ENCODE measurements around the gene NUP153.
A peak's percentile ranks its signal among the peaks of the same experiment; 100 is the strongest.
"Not testable (repeated sequence)": the region's sequence is repeated elsewhere in the genome, so short reads cannot be mapped to it uniquely, and the experiment has no call there.

Gene NUP153

DNA sequence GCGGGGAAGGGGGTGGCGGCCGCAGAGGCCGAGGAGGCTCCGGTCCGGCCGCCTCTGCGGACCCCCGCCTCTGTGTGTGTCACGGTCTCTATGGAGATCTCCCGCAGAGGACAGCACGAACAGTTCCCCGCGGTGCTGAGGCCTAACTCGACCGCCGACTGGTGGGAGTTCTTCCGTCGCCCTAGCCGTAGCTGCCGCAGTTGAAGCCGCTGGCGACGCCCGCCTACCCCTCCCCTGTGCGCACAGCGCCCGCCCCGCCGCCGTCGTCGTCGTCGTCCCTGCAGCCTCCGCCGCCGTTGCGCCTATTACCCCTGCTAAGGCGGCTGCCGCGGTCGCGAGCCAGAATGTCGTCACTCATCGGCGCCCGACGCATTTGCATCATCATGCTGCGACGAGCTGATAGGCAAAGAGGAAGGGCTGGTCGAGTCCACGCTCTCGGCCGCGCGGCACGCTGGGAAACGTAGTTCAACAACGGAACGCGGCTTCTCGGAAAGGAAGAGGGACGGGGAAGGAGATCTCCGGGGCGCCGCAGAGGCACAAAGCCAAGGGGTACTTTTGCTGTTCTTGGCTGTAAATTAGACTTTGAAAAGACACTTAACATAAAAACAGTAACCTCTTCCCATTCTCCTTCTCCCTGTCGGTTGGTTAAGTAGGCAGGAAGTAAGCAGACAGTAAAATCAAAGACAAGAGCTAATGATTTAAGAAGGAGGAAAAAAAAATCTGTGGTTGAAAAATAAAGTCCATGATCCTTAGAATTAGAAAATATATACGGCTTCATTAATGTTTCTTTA is at the start of gene NUP153:
TSS of gene NUP153 (minus strand) at position 346 of the 791 bp plus-strand sequence. CDS start 538 bp downstream, outside the sequence.
- peak; percentile 98 for DNase-seq (ENCODE audit: low spot score)

DNA sequence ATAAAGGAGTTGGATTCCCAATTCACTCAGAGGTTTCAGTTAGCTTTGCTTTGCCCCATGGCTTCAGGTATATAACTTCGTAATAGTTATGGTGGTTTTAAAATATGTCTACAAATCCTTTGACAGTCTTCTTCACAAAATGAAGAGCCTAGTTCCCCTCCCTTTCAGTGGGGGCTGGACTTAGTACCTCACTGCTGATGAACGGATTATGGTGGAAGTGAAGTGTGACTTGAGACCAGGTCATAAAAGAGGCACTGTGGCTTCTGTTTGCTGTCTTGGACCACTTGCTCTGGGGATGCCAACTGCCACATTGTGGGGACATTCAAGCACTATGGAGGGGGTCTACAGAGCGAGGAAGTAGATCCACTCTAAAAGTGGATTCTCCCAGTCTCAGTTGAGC is 47.5 kb upstream of the NUP153 start:
- DNase-seq (ENCODE audit: low spot score), result no peak

DNA sequence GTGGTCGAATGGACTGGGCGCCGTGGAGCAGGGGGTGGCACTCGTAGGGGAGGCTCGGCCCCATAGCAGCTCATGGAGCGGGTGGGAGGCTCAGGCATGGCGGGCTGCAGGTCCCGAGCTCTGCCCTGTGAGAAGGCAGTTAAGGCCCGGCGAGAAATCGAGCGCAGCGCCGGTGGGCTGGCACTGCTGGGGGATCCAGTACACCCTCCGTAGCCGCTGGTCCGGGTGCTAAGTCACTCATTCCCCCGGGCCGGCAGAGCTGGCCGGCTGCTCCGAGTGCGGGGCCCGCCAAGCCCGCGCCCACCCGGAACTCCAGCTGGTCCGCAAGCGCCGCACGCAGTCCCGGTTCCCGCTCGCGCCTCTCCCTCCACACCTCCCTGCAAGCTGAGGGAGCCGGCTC is 38.6 kb upstream of the NUP153 start:
- DNase-seq (ENCODE audit: low spot score), result not testable (repeated sequence)

DNA sequence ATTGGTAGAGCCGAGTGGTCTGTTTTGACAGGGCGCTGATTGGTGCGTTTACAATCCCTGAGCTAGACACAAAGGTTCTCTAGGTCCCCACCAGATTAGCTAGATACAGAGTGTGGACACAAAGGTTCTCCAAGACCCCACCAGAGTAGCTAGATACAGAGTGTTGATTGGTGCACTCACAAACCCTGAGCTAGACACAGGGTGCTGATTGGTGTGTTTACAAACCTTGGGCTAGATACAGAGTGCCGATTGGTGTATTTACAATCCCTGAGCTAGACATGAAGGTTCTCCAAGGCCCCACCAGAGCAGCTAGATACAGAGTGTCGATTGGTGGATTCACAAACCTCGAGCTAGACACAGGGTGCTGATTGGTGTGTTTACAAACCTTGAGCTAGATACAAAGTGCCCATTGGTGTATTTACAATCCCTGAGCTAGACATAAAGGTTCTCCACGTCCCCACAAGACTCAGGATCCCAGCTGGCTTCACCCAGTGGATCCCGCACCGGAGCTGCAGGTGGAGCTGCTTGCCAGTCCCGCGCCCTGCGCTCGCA is 38.1 kb upstream of the NUP153 start:
- not testable (repeated sequence) for DNase-seq (ENCODE audit: low spot score)

DNA sequence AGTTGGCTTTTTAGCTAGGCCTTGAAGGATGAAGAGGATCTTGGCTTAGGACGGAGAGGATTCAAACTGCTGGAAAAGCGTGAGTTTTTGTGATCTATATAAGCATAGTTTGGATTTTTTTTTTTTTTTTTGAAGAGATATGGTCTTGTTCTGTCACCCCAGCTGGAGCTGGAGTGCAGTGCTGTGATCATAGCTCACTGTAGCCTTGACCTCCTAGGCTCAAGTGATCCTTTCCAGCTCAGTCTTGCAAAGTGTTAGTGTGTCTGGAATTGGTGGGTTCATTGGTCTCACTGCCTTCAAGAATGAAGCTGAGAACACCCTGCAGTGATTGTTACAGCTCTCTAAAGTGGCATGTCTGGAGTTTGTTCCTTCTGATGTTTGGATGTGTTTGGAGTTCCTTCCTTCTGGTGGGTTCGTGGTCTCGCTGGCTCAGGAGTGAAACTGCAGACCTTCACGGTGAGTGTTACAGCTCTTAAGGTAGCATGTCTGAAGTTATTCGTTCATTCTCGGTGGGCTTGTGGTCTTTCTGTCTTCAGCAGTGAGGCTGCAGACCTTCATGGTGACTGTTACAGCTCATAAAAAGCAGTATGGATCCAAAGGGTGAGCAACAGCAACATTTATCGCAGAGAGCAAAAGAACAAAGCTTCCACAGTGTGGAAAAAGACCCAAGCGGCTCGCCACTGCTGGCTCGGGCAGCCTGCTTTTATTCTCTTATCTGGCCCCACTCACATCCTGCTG is 37.5 kb upstream of the NUP153 start:
- DNase-seq (ENCODE audit: low spot score), result no peak

DNA sequence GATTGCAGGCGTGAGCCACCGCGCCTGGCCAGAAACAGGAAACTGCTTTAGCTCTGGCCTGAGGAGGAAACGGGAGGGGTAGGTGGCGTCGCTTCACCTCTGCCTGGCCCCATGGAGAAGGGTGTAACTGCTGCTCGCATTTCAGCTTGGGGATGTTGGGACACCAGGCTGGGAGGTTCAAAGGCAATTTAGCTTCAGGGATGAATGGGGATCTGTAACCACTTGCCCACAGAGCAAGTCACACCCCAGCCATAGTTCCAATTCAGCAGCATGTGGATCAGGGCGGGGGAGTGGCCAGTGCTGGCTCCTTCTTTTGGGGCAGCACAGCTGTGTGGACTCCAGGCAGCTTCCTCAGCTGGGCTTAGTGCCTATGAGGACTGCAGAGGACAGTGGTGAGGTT is 34.8 kb upstream of the NUP153 start:
- DNase-seq (ENCODE audit: low spot score), result no peak

DNA sequence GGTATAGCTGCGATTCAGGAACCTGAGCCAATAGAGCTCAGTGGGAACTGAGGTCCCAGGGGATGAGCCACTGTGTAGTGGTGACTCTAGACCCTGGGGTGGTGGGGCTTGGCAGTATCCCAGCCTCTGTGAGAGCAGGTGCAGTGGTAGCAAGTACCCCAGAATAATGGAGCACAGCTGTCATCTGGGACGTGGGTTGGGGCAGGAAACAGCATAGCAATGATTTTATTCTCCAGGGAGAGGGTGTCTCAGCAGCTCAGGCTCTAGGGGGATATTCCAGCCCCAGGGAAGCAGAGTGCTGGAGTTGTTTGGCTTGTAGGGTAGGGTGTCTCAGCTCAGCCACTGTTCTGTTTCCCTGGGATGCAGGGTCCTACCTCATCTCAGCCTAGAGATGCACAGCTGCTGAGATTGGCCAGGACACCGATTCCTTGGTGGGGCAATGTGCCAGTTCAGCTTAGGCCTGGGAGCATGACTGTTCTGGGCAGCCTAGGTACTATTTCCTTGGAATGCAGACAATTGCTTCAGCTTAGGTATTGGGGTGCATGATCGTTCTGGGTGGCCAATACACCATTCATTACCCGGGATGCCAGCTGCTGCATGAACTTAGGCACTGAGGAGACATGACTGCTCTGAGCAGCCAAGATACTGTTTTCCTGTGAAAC is 34.0 kb upstream of the NUP153 start:
- no peak for DNase-seq (ENCODE audit: low spot score)

DNA sequence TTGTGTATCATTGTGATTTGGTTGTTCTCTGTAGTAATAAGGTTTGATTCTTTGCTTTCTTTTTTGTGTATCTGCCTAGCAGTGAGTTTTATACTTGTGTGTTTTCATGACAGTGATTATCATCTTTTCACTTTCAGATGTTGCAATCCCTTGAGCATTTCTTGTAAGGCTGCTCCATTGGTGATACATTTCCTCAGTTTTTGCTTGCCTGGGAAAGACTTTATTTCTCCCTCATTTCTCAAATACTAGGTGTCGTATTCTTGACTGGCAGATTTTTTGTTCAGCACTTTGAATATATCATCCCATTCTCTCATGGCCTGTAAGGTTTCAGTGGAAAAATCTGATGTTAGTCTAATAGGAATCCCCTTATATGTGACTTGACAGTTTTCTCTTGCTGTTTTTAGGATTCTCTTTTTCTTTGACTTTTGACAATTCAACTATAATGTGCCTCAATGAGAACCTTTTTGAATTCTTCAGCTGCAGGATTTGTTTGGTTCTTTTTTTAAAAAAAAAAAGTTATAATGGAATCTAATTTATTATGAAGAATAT is 31.1 kb upstream of the NUP153 start:
- DNase-seq (ENCODE audit: low spot score), result no peak

DNA sequence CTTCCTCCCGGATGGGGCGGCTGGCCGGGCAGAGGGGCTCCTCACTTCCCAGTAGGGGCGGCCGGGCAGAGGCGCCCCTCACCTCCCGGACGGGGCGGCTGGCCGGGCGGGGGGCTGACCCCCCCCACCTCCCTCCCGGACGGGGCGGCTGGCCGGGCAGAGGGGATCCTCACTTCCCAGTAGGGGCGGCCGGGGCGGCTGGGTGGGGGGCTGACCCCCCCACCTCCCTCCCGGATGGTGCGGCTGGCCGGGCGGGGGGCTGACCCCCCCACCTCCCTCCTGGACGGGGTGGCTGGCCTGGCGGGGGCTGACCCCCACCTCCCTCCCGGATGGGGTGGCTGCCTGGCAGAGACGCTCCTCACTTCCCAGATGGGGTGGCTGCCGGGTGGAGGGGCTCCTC is 28.6 kb upstream of the NUP153 start:
- not testable (repeated sequence) for DNase-seq (ENCODE audit: low spot score)

DNA sequence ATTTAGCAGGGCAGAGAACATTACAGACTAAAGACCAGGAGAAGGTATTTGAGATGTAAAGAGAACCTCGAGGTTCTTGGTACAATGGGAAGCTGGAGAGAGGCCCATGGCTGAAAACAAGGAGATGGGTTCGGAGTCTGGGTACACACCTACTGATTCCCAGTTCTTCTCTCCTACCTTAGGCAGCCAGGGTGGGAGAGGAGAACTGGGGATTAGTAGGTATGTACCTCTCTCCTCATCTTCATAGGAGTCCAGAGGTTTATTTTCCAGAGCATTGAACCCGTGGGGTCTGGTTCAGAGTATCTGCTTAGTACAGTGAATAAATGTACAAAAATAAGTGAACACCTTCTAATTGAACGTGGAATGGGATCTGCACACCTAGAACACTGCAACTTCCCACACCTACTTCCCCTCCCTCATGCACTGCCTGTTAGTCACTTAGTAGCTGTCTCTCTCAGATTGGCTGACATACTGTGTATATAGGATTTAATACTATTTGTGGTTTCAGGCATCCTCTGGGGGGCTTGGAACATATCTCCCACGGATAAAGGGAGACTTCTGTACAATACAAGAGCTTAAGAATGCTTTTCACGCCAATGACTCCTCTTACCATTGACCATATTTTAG is 23.5 kb upstream of the NUP153 start:
- DNase-seq (ENCODE audit: low spot score), result no peak

DNA sequence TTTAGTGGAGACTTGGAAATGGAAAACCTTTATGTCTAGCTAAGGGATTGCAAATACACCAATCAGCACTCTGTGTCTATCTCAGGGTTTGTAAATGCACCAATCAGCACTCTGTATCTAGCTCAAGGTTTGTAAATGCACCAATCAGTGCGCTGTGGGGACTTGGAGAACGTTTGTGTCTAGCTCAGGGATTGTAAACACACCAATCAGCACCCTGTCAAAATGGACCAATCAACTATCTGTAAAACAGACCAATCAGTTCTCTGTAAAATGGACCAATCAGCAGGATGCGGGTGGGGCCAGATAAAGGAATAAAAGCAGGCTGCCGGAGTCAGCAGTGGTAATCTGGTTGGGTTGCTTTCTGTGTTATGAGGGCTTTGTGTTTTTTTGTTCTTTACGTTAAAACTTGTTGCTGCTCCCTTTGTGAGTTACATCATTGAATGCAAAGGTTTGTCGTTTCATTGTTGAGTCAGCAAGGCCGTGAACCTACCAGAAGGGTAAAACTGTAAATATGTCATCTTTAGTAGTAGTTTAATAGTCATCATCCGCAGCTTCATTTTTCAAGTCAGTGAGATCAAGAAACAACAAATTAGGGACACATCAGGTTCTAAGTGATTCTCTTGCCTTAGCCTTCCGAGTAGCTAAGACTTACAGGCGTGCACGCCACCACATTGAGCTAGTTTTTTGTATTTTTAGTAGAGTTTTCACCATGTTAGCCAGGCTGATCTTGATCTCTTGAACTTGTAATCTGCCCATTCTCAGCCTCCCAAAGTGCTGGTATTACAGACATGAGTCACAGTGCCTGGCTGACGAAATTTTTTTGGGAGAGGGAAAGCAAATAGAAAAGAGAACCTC is 22.7 kb upstream of the NUP153 start:
- DNase-seq (ENCODE audit: low spot score), result no peak

DNA sequence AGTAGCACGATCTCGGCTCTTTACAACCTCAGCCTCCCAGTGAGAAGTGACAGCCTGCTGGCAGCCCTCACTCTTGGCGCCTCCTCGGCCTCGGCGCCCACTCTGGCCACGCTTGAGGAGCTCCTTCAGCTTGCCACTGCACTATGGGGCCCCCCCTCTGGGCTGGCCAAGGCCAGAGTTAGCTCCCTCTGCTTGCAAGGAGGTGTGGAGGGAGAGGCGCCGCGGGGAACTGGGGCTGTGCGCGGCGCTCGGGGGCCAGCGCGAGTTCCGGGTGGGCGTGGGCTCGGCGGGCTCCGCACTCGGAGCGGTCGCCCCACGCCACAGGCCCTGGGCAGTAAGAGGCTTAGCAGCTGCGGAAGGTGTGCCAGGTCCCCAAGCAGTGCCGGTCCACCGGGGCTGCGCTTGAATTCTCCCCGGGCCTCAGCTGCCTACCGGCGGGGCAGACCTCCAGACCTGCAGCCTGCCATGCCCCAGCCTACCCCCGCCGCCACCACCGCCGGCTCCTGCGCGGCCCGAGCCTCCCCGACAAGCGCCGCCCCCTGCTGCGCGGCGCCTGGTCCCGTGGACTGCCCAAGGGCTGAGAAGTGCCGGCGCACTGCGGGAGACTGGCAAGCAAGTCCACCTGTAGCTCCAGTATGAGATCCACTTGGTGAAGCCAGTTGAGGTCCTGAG is 22.0 kb upstream of the NUP153 start:
- DNase-seq (ENCODE audit: low spot score), result no peak

DNA sequence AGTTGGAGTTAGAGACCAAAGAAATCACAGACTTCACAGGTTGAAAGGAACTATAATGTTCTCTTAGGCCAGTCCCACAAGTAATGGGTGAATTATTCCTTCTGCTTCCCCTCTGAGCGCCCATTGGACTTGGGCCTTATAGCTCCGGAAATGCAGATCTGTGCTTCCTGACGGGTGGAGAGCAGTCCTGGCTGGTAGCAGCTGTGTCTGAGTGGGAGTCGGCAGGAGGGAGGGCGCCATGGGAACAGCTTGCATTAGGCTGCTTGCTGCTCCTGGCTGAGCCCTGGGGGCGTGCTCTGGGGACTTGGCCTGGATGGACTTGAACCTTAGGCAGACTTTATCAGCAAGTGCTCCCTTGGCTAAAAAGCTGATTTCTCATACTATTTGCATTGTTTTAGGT is 18.4 kb upstream of the NUP153 start:
- DNase-seq (ENCODE audit: low spot score), result no peak

DNA sequence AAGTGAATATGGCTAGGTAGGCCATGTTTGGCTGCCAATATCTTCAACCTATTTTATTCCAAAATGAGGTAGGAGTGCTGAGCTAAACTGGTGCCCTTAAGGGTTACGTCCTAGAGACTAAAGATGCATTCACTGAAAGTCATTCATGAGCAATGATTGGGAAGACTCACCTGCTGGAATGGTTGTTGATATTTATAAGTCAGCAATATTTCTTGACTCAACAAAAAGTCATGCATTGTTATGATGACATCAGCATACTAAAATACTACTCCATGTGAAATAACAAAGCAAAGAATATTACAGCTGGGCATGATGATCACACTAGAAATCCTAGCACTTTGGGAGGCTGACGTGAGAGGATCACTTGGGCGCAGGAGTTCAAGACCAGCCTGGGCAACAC is 17.6 kb upstream of the NUP153 start:
- DNase-seq (ENCODE audit: low spot score), result no peak

DNA sequence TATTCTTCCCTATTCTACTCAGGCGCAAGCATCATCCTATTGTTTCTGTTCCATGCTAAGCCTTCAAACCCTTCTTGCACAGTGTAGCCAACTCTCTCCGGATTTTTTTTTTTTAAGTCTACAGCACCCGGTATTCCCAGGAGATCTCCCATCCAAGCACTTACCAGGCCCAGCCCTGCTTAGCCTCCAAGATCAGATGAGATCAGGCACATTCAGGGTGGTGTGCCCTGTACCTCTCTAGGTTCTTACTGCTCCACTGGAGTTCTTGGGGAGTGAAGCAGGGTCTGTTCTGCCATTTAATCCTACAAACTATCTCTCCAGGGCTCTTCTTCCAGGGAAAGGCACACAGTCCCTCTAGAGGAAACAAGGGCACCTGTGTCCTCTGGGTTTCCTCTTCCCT is 14.9 kb upstream of the NUP153 start:
- no peak for DNase-seq (ENCODE audit: low spot score)

DNA sequence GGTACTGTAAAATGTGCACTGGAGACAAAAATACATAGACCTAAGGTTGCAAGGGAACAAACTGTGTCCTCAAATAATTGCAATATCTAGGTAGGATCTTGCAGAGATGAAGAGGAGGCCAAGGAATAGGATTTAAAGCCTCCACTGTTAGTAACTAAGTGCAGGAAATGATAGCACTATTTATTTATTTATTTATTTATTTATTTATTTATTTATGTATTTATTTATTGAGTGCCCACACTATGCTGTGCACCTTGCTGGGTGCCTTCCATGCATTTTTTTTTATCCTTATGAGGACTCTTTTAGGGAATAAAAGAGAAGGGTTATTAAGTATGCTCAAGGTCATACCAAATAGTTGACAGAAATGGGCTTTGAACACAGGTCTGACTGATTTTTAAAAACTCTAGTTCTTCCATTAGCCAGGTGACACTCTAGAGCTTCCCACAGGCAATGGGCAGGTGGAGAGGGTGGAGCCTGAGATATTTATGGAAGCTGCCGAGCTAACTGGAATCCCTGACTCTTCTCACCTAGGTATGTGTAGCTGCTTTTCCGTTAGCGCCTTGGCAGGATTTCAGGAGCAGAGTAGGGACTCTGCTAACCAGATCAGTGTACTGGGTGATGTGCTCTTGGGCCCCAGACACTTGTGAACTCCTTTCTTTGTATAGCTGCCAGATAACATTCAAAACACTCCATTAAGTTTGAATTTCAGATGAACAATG is 12.8 kb upstream of the NUP153 start:
- DNase-seq (ENCODE audit: low spot score), result no peak

DNA sequence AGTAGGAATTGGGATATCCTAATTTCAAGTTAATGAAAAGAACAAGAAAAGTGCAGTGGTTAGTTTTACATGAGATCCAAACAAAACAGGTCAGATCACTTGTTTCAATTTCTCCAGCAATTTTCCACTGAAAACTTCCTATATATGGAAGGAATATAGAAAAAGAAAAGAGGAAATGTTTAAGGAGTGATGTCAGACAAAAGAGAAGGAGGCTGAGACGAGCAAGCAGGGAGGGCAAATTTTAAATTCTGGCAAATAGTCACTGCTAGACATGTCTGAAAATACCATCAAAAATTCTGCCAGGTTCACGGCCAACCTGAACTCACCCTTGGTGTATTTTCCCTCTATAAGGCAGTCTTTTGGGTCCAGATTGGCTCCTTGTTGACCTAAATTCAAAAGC is 9.5 kb upstream of the NUP153 start:
- no peak for DNase-seq (ENCODE audit: low spot score)

DNA sequence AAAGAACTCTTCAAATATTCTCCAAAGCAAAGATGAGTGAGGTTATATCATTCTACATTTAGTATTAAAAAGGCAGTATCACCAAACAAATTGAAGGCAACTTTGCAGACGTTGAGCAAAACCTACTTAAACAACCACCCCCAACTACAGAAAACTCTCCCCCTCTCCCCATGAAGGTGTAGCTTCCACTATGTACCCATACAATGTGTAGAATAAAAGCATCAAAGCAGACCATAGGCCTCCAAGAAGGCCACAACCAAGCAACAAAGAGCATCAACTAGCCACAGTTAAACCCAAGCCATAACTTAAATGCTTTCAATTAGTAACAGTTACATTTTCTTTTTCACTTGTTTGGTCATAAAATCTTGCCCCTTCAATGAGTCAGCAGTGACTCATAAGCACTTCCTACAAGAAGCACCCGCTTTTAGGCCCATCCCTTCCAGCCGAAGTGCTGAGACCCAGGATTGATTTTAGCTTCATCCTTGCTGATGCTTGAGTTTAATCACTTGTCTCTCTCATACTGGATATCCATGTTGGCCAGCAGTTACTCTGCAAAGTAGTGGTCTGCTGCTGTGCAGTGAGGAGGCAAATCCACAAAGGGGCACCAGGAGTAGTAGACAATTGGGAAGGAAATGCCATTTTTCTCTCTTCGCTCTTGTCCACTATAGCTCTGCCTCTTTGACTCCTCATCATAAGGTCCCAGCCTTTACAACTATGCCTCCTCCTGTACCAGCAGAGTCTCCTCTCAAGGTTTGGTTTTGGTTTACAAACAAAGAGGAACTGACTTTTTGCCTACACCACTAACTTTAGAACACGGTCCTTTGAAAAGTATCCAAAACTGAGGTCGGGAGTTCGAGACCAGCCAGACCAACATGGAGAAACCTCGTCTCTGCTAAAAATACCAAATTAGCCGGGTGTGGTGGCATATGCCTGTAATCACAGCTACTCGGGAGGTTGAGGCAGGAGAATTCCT is 8.4 kb upstream of the NUP153 start:
- DNase-seq (ENCODE audit: low spot score), result no peak
